GM10266 (cell line): ENCODE data around the gene PRSS12.

Source experiments
- DNase-seq: peaks from one replicate; pipeline ENCODE4 v3.0.0; 2012; ENCODE audit errors: extremely low spot score
- CTCF ChIP-seq: IDR thresholded peaks from 2 replicates; pipeline ENCODE4 v1.5.1; 2012; ENCODE audit warnings: mild to moderate bottlenecking, low read depth; ENCODE audit not compliant: control insufficient read depth, insufficient read depth; ENCODE audit errors: missing control alignments

The PRSS12 gene

GRCh38 chr4:118356111-118356510, 3.3 kb upstream of the PRSS12 start:
- no peak for TF ChIP-seq CTCF
- no peak for DNase-seq

GRCh38 chr4:118354913-118355312, 2.1 kb upstream of the PRSS12 start:
- DNase-seq = no peak
- TF ChIP-seq CTCF = no peak

DNA sequence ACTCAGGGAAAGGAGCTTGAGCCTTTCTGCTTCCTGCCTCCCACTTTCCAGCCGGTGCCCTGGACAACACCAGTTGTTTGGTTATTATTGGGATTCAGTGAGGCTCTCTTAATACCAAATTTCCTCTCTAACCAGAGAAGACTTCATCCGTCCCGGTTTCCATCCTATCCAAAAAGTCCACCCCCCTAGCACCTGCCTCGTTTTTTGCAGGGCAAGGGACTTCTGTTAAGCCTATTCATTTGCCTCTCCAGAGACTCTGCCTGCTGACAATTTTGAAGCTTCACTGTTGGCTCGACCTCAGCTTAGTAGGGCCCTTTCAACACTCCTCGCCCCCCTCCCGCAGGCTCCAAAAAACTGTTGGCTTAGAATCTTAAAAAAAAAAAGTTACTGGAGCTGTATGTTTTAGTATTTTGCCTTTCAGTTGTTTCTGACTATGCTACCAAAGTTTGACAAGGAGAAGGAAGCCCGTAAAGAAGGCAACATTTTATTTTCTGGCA, 779 bp upstream of the PRSS12 start:
- DNase-seq = no peak
- TF ChIP-seq CTCF = no peak

DNA sequence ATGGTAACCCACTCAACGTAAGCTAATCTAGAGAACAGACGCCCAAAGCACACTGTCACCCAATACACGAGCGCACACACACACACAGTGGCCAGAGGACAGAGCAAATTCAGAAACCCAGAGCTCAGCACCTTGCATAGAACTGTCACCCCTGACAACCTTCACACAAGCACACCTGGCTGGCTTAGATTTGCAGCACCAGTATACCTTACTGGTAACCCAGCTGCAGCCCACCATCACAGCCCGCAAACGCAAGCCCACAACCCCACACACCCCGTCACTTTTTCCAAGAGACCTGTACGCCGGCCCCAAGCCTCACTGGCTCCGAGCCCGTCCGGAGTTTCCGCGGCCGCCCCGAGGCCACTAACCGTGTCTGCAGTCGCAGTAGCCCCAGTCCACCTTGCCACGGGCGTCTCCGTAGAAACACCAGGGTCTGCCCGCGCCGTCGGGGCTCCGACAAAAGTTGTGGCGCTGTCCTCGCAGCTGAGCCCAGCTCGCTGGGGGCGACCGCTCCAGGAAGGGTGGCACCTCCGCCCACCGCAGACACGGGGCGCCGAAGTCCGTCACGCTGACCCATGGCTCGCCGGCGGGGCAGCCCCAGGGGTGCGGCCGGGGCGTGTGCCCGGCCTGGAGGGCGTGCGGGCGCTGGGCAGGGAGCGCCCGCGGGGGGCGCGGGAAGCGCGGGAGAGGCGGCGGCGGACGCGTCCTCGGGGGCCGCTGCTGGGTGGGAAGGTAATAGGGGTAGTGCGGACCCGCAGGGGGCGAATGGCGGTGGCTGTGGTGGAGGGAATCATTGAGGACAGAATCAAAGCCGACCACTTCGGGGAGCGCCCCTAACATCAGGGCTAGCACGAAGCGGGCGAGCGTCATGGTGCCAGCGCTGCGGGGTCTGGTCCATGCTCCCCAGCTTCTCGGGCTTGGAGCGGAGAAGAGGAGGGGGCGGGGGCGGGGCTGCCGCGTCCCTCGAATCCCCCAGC, 664 bp downstream of the PRSS12 start:
- DNase-seq = peak; percentile 47
- no peak for TF ChIP-seq CTCF

- TF ChIP-seq CTCF = no peak
- no peak for DNase-seq
Measured at GRCh38 chr4:118350961-118351360, 1.8 kb downstream of the PRSS12 start.

DNA sequence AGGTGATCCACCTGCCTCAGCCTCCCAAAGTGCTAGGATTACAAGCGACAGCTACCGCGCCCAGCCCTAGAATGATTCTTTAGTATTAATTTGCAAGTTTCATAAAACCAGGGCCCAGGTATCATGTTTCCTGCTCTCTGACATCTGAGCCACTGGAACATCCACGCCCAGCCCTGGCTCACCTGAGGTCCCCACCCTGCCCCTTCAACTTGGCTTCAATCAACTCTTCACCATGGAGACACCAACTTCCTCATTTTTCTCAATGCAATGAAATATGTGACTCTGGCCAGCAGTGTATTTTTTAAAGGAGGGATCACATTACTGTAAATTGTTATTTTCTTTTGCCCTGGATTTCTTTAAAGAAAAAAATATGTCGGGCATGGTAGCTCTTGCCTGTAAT, 3.9 kb downstream of the PRSS12 start:
- DNase-seq = no peak
- no peak for TF ChIP-seq CTCF

DNA sequence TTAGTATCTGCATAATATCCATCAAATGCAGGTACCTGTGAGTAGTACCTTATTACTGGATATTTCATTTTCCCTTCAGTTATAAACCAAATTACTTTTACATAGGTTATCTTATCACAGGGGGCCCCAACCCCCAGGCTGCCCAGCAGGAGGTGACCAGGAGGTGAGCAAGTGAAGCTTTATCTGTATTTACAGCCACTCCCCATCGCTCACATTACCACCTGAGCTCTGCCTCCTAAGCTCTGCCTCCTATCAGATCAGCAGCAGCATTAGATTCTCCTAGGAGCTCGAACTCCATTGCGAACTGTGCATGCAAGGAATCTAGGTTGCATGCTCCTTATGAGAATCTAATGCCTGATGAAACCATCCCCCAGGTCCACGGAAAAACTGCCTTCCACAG, 6.3 kb downstream of the PRSS12 start:
- TF ChIP-seq CTCF = no peak
- no peak for DNase-seq
